ENCODE results near the gene ARL6IP4.
"Not testable (repeated sequence)": the region's sequence is repeated elsewhere in the genome, so short reads cannot be mapped to it uniquely, and the experiment has no call there.

The ARL6IP4 gene

GRCh38 chr12:123013185-123014095, 33.0 kb downstream of the ARL6IP4 start:
- no peak for DNase-seq

- not testable (repeated sequence) for DNase-seq
Observed at GRCh38 chr12:123014473-123014872, 34.0 kb downstream of the ARL6IP4 start.

- DNase-seq, result no peak
Observed at GRCh38 chr12:123017753-123018152, 37.3 kb downstream of the ARL6IP4 start.

GRCh38 chr12:123019841-123020138, 39.3 kb downstream of the ARL6IP4 start:
- no peak for DNase-seq

- DNase-seq, result no peak
Observed at GRCh38 chr12:123021688-123022604, 41.5 kb downstream of the ARL6IP4 start.

- no peak for DNase-seq
Observed at GRCh38 chr12:123022846-123023245, 42.4 kb downstream of the ARL6IP4 start.

GRCh38 chr12:123024819-123025391, 44.4 kb downstream of the ARL6IP4 start:
- DNase-seq, result no peak

GRCh38 chr12:123026094-123026853, 45.8 kb downstream of the ARL6IP4 start:
- DNase-seq, result no peak

- no peak for DNase-seq
Observed at GRCh38 chr12:123027726-123028445, 47.4 kb downstream of the ARL6IP4 start.

- no peak for DNase-seq
Observed at GRCh38 chr12:123028475-123028874, 48.0 kb downstream of the ARL6IP4 start.

- no peak for DNase-seq
Observed at GRCh38 chr12:123029550-123029949, 49.1 kb downstream of the ARL6IP4 start.

GRCh38 chr12:123030686-123031085, 50.2 kb downstream of the ARL6IP4 start:
- DNase-seq, result no peak

GRCh38 chr12:123031171-123031845, 50.8 kb downstream of the ARL6IP4 start:
- no peak for DNase-seq

Data from DMS 273 treated with DMSO at 0.1 percent for 48 hours (cell line).